Umbilical cord (tissue), 2 donors: Measurements from ENCODE around the gene BCAM. TPM values are rescaled to one million over a fixed set of nuclear protein-coding genes. Genes with fewer than 3 reads are reported as not detected.
A peak's percentile ranks its signal among the peaks of the same experiment; 100 is the strongest.

Experiments
- DNase-seq: peaks from one replicate; pipeline ENCODE4 v3.0.0-alpha.2; 2015; ENCODE audit warnings: low spot score
- total RNA-seq: library from RNA; depleted of rRNA; stranded (reverse); fragments of >200 nt; gene quantifications from one replicate; pipeline ENCODE4 v1.2.3, GENCODE V29; 2014; ENCODE audit warnings: low replicate concordance; ENCODE audit not compliant: insufficient read depth

Gene BCAM
- total RNA-seq, 1 donor from 2014 or later, result 22.6 TPM

DNA sequence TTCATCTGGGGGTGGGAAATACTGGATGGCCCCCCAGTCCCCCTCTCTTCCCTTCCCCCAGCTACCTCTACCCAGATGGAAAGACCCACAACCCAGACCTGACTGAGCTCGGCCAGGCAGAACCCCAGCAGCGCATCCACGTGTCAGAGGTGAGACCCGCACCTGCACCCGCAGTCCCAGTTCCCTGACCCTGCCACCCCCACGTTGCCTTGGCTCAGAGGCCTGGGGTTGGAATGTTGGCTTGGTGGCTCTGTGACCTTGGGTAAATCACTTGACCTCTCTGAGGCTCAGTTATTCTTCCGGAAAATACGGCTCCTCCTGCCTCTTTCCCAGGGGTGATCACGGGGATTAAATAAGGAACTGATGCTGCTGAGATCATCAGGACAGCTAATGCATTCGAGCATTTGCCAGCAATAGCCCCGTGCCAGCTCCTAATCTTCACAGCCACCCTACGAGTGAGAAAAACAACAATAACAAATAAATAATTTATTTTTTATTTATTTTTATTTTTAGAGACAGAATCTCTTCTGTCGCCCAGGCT is 18.9 kb upstream of the BCAM start:
- no peak for DNase-seq

GRCh38 chr19:44792281-44792680 is 16.6 kb upstream of the BCAM start:
- no peak for DNase-seq

GRCh38 chr19:44794610-44795009 is 14.3 kb upstream of the BCAM start:
- DNase-seq, result no peak

- no peak for DNase-seq
Observed at GRCh38 chr19:44795398-44795987, 13.4 kb upstream of the BCAM start.

- no peak for DNase-seq
Observed at GRCh38 chr19:44796701-44797115, 12.2 kb upstream of the BCAM start.

- no peak for DNase-seq
Observed at GRCh38 chr19:44799627-44800346, 9.1 kb upstream of the BCAM start.

GRCh38 chr19:44800461-44800860 is 8.4 kb upstream of the BCAM start:
- peak; percentile 71 for DNase-seq

GRCh38 chr19:44803442-44804428 is 5.2 kb upstream of the BCAM start:
- DNase-seq, result no peak

- DNase-seq, result peak; percentile 35
Observed at GRCh38 chr19:44806291-44806690, 2.6 kb upstream of the BCAM start.

DNA sequence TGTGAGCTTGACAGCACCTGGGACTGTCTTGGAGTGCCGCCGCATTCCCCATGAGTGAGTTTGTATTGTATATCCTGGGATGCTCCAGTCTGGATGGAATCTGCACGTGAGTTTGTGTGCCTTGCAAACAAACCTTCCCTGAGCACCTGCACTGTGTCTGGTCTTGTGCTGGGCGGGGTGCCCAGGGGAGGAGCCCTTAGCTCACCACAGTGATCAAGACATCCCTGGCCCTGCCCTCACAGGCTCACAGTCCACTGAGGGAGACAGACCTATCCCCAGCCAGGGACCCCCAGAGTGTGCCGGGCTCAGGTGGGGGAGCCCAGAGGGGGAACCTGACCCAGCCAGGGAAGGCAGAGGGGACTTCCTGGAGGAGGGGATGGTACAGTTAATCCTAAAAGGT is 1.7 kb upstream of the BCAM start:
- DNase-seq, result peak; percentile 13

DNA sequence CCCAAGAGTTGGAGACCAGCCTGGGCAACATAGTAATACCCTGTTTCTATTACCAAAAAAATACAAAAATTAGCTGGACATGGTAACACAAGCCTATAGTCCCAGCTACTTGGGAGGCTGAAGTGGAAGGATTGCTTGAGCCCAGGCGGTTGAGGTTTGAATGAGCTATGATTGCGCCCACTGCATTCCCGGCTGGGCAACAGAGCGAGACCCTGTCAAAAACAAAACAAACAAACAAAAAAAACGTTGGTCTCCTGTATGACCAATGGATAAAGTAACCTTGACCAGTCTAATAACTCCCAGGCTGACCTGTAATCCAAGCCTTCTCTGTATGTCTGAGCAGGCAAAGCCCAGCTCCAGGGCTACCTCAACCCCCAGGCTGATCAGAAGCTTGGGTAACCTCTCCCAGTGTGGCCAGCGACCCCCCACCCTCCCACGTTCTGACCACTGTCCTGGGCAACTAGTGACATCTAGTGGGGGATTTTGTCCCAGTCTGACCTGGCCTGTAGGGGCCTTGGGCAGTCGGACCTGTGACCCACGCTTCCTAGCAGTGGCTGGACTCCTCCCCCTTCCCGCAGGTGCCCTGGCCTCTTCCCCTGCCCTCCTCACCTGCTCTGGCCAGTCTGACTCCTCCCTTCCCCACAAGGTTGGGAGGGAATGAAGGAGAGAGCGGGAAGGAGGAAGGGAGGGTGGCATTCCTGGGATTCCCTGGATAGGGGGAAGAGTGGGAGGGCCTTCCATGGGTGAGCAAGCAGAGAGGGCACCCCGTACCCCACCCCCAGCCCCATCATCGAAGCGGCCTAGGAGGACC is 1.0 kb upstream of the BCAM start:
- DNase-seq, result peak; percentile 26

DNA sequence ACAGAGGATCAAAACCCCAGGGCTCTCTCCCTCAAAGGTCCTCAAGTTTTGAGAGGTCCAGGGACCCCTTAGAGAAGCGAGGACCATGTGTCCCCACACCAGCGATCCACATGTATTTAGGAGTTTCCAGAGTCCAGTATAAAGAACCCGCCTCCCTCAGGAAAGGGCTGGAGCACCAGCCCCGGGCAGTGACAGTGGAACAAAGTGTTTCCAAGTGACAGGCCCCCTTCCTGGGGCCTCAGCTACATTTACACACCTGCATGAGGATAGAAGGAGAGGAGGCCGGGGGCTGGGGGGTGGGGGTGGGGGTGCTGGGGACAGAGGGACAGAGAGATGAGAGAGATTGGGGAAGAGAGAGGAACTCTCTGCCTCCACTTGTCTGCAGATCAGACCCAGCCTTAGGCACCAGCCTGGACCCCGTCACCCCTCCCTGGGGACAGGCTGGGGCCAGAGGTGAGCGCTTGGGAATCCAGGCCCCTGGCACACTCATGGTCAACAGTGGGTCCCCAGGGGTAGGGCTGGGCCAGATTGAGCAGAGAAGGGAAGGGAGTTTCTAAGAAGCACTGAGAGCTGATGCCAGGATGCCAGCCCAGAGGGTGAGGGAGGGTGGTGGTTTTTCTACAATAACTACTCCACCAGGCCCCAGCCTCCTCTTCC is 802 bp downstream of the BCAM start:
- no peak for DNase-seq

- DNase-seq, result no peak
Observed at GRCh38 chr19:44810234-44811121, 1.6 kb downstream of the BCAM start.

DNA sequence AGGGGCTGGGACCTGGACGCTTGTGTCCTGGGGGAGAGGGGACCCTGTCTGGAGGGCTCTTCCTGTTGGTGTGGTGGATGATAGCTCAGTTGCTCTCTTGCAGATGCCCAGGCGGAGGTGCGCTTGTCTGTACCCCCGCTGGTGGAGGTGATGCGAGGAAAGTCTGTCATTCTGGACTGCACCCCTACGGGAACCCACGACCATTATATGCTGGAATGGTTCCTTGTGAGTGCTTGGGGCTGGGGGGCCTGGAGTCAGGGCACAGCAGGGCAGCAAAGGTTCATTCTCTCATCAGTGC is 2.2 kb downstream of the BCAM start:
- no peak for DNase-seq

DNA sequence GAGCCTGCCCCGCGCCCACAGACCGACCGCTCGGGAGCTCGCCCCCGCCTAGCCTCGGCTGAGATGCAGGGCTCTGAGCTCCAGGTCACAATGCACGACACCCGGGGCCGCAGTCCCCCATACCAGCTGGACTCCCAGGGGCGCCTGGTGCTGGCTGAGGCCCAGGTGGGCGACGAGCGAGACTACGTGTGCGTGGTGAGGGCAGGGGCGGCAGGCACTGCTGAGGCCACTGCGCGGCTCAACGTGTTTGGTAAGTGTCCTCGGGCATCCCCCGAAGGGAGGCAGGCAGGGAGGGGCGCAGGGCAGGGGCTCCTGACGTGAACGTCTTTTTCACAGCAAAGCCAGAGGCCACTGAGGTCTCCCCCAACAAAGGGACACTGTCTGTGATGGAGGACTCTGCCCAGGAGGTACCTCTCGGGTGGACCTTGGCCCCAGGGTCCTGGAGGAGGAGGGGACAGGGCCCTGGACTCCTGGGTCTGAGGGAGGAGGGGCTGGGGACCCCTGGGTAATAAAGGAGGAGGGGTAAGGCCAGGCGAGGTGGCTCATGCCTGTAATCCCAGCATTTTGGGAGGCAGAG is 3.3 kb downstream of the BCAM start:
- DNase-seq, result no peak

DNA sequence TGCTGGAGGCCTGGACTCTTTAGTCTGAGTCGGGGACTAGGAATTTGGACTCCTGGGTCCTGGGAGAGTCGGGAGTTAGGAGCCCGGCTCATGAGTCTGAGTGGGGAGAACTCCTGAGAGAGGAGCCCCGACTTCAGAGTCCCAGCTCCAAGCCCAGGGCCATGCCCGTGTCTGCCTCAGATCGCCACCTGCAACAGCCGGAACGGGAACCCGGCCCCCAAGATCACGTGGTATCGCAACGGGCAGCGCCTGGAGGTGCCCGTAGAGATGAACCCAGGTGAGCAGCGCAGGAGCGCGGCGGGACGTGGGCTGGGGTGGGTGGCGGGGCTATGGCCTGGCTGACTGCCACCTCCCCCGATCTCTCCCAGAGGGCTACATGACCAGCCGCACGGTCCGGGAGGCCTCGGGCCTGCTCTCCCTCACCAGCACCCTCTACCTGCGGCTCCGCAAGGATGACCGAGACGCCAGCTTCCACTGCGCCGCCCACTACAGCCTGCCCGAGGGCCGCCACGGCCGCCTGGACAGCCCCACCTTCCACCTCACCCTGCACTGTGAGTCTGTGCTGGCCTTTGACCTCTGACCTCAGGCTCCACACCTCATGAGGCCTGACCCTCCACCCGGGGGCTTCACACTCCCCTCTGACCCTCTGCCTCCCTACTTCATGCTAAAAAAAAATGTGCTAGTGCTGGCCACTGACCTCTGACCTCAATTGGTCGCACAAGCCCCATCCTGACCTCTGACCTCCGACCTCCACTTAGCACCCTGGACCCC is 4.4 kb downstream of the BCAM start:
- no peak for DNase-seq

DNA sequence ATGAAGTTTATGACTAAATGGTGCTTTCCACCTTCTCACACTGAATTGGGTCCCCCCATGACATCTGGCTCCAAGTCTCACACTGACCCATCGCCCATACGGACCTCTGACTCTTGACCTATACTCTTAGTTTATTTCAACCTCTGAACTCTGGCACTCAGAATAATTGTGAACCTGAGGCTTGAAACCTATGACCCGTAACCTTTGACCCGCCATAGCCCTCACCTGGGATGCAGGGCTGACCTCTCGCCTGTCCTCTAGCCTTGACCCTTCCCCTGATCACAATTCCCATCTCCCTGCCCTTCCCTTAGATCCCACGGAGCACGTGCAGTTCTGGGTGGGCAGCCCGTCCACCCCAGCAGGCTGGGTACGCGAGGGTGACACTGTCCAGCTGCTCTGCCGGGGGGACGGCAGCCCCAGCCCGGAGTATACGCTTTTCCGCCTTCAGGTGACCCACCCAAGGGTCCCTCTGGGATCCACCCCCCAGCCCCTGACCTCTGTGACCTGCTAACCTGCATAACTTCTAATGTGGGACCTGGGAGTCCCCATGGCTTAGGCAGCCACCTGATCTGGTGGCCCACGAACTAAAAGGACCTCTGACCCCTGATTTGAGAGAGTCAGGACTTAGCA is 5.1 kb downstream of the BCAM start:
- no peak for DNase-seq

DNA sequence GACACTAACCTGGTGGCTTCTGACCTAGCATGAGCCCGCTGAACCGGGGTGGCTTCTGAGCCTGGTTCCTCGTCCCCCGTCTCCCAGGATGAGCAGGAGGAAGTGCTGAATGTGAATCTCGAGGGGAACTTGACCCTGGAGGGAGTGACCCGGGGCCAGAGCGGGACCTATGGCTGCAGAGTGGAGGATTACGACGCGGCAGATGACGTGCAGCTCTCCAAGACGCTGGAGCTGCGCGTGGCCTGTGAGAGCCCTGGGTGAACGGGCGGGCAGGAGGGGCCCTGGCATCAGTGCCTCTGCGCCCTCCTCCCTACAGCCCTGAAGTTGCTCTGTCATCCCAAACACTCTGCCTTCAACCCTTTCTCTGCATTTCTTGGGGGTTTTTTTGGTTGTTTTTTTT is 5.6 kb downstream of the BCAM start:
- no peak for DNase-seq
